GM19023 (cell line): ENCODE measurements around the gene RAB3C.

ENCODE experiments used
- ATAC-seq: cut with Tn5 transposase; IDR thresholded peaks from one replicate; pipeline ENCODE4 v1.9.1; 2021; ENCODE audit warnings: mild to moderate bottlenecking, moderate library complexity; ENCODE audit not compliant: unreplicated experiment

Gene RAB3C

GRCh38 chr5:58905944-58906343 is 323.1 kb downstream of the RAB3C start:
- no peak for ATAC-seq
